Activated CD4-positive, alpha-beta T cell treated with anti-CD3 and anti-CD28 coated beads, Interleukin-2, amount 50 U/mL, for 24 hours (primary cell): ENCODE results near the gene MYNN.

Experiments
- DNase-seq, 2 donors: peaks; one replicate each; pipeline ENCODE4 v3.0.0-alpha.2; 2020; ENCODE audit warnings: low read depth in 1 of 2, low spot score in 1 of 2

The MYNN gene

GRCh38 chr3:169774186-169774585 is 990 bp downstream of the MYNN start:
- no peak for DNase-seq

GRCh38 chr3:169777822-169778221 is 4.6 kb downstream of the MYNN start:
- no peak for DNase-seq

GRCh38 chr3:169780742-169781141 is 7.5 kb downstream of the MYNN start:
- DNase-seq: no peak

- no peak for DNase-seq
Observed at GRCh38 chr3:169781209-169781855, 8.1 kb downstream of the MYNN start.

- no peak for DNase-seq
Observed at GRCh38 chr3:169787120-169787519, 13.9 kb downstream of the MYNN start.

GRCh38 chr3:169787791-169788190 is 14.6 kb downstream of the MYNN start:
- no peak for DNase-seq

- DNase-seq: no peak
Observed at GRCh38 chr3:169790219-169790618, 17.0 kb downstream of the MYNN start.

GRCh38 chr3:169790687-169791429 is 17.7 kb downstream of the MYNN start:
- no peak for DNase-seq

GRCh38 chr3:169792359-169792758 is 19.2 kb downstream of the MYNN start:
- DNase-seq: no peak

GRCh38 chr3:169804681-169805080 is 31.5 kb downstream of the MYNN start:
- DNase-seq: no peak

- no peak for DNase-seq
Observed at GRCh38 chr3:169809230-169809795, 36.1 kb downstream of the MYNN start.

- DNase-seq: no peak
Observed at GRCh38 chr3:169811631-169812331, 38.6 kb downstream of the MYNN start.

- peak; percentile 27 to 67 for DNase-seq
Observed at GRCh38 chr3:169812332-169813235, 39.4 kb downstream of the MYNN start, which contains the start of the genes LRRC34 and LRRIQ4. Gene LRRC34 (minus strand): TSS chr3:169812904. CDS start chr3:169812548, 356 bp downstream. Gene LRRIQ4 (plus strand): TSS chr3:169812870. CDS start chr3:169821922, 9,052 bp downstream.

- DNase-seq: no peak
Observed at GRCh38 chr3:169813278-169813677, 40.1 kb downstream of the MYNN start.

- peak; percentile 29 to 64 for DNase-seq
Observed at GRCh38 chr3:169813757-169814517, 40.7 kb downstream of the MYNN start.

GRCh38 chr3:169815590-169816150 is 42.5 kb downstream of the MYNN start:
- no peak for DNase-seq

- DNase-seq: no peak
Observed at GRCh38 chr3:169818316-169818715, 45.1 kb downstream of the MYNN start.

GRCh38 chr3:169822091-169822490 is 48.9 kb downstream of the MYNN start:
- no peak for DNase-seq

GRCh38 chr3:169822540-169822939 is 49.3 kb downstream of the MYNN start:
- DNase-seq: no peak
